Epidermal melanocyte (primary cell): ENCODE measurements around the gene AFAP1.

Experiments
- DNase-seq: peaks from one replicate; pipeline ENCODE4 v3.0.0; 2011; ENCODE audit warnings: low spot score; ENCODE audit not compliant: insufficient read length

Gene AFAP1

GRCh38 chr4:7917669-7918068 is 22.0 kb downstream of the AFAP1 start:
- DNase-seq = no peak

GRCh38 chr4:7915875-7916242 is 23.8 kb downstream of the AFAP1 start:
- no peak for DNase-seq

- DNase-seq = no peak
Measured at GRCh38 chr4:7912826-7913225, 26.8 kb downstream of the AFAP1 start.

- no peak for DNase-seq
Measured at GRCh38 chr4:7910952-7911578, 28.6 kb downstream of the AFAP1 start.

GRCh38 chr4:7910263-7910896 is 29.3 kb downstream of the AFAP1 start:
- no peak for DNase-seq

GRCh38 chr4:7909463-7910262 is 30.0 kb downstream of the AFAP1 start:
- DNase-seq = no peak

- no peak for DNase-seq
Measured at GRCh38 chr4:7908668-7909067, 31.0 kb downstream of the AFAP1 start.

- no peak for DNase-seq
Measured at GRCh38 chr4:7907142-7907541, 32.5 kb downstream of the AFAP1 start.

GRCh38 chr4:7906171-7906701 is 33.4 kb downstream of the AFAP1 start:
- DNase-seq = no peak

GRCh38 chr4:7904952-7905915 is 34.4 kb downstream of the AFAP1 start:
- peak; percentile 29 for DNase-seq

GRCh38 chr4:7903791-7904516 is 35.7 kb downstream of the AFAP1 start:
- DNase-seq = no peak

- no peak for DNase-seq
Measured at GRCh38 chr4:7902826-7903225, 36.8 kb downstream of the AFAP1 start.

- no peak for DNase-seq
Measured at GRCh38 chr4:7902101-7902553, 37.5 kb downstream of the AFAP1 start.

GRCh38 chr4:7901311-7901885 is 38.3 kb downstream of the AFAP1 start:
- no peak for DNase-seq

- DNase-seq = no peak
Measured at GRCh38 chr4:7900334-7900909, 39.2 kb downstream of the AFAP1 start.

GRCh38 chr4:7899184-7899869 is 40.3 kb downstream of the AFAP1 start:
- no peak for DNase-seq

- DNase-seq = no peak
Measured at GRCh38 chr4:7898385-7898784, 41.3 kb downstream of the AFAP1 start.

- DNase-seq = no peak
Measured at GRCh38 chr4:7897811-7898210, 41.9 kb downstream of the AFAP1 start.

- DNase-seq = no peak
Measured at GRCh38 chr4:7894677-7895181, 44.9 kb downstream of the AFAP1 start.
